GM12878 (cell line): Measurements from ENCODE around the gene CWC25. TPM values are rescaled to one million over a fixed set of nuclear protein-coding genes. Genes with fewer than 3 reads are reported as not detected.
A peak's percentile ranks its signal among the peaks of the same experiment; 100 is the strongest.

Experiments
- ASH2L ChIP-seq: fragments of 300-600, 200-600 bp; sonication (generic); IDR thresholded peaks from 2 replicates; pipeline ENCODE4 v1.6.1; 2017; ENCODE audit warnings: low read depth, mild to moderate bottlenecking, borderline replicate concordance
- BMI1 ChIP-seq: fragments of 450-650 bp; IDR thresholded peaks from 2 replicates; pipeline ENCODE4 v1.6.1; 2016; ENCODE audit warnings: mild to moderate bottlenecking, moderate library complexity, borderline replicate concordance
- CBFB ChIP-seq: IDR thresholded peaks from 2 replicates; pipeline ENCODE4 v1.6.1; 2016; ENCODE audit warnings: antibody characterized with exemption, low read depth
- CBX3 ChIP-seq: fragments of 200-600 bp; sonication (generic); IDR thresholded peaks from 2 replicates; pipeline ENCODE4 v1.6.1; 2016; ENCODE audit warnings: low read depth, borderline replicate concordance
- PAX8 ChIP-seq: fragments of 450-650 bp; IDR thresholded peaks from 2 replicates; pipeline ENCODE4 v1.6.1; 2017; ENCODE audit warnings: mild to moderate bottlenecking, moderate library complexity
- PML ChIP-seq: IDR thresholded peaks from 2 replicates; pipeline ENCODE4 v1.6.1; 2012; ENCODE audit warnings: low read length, inconsistent platforms
- RCOR1 ChIP-seq: conservative IDR thresholded peaks from 2 replicates; pipeline ENCODE4 v1.6.1; 2012; ENCODE audit warnings: low read depth, low read length, improper control_type of control experiment
- RFX5 ChIP-seq: IDR thresholded peaks from 2 replicates; pipeline ENCODE4 v1.6.1; 2011; ENCODE audit warnings: low read depth, low read length, improper control_type of control experiment
- SIX5 ChIP-seq: IDR thresholded peaks from 2 replicates; pipeline ENCODE4 v1.6.1; 2011; ENCODE audit warnings: mild to moderate bottlenecking, low read depth, low read length, moderate library complexity; ENCODE audit not compliant: severe bottlenecking
- ZNF384 ChIP-seq: IDR thresholded peaks from 2 replicates; pipeline ENCODE4 v1.6.1; 2012; ENCODE audit warnings: low read depth, mild to moderate bottlenecking, low read length, improper control_type of control experiment, borderline replicate concordance
- polyA plus RNA-seq, 11 experiments: library from polyadenylated mRNA; depleted of rRNA in 4 of 11; unstranded in 6 of 11; stranded (reverse) in 5 of 11; fragments of >200 nt; fragmentation: Nextera tagmentation in 4 of 11; fragmentation: Illumina TruSeq in 1 of 11; extraction: Ambion mirVana in 4 of 11; extraction: Trizol in 1 of 11; gene quantifications; 1 replicate in 1 of 11; 2 replicates in 10 of 11; pipeline versions ENCODE4 v1.2.1 to v1.2.3, GENCODE V29; 2011 to 2016; ENCODE audit warnings: inconsistent platforms in 2 of 11, missing spikeins in 2 of 11, low read depth in 1 of 11
- total RNA-seq, 4 experiments: library from RNA; depleted of rRNA in 3 of 4; stranded (reverse); fragments of >200 nt in 3 of 4; fragmentation: Illumina TruSeq in 1 of 4; extraction: Trizol in 1 of 4; gene quantifications; 2 replicates each; pipeline versions ENCODE4 v1.2.1 to v1.2.3, GENCODE V29; 2013 to 2021
- TF ChIP-seq, protein P1 (sequence below): IDR thresholded peaks from 2 replicates; pipeline ENCODE4 v1.6.1; 2011; ENCODE audit warnings: mild to moderate bottlenecking, low read depth, low read length, moderate library complexity; ENCODE audit not compliant: insufficient replicate concordance
- TF ChIP-seq, protein P2 (sequence below): fragments of 450-650 bp; IDR thresholded peaks from 2 replicates; pipeline ENCODE4 v1.6.1; 2017; ENCODE audit warnings: antibody characterized with exemption, mild to moderate bottlenecking, moderate library complexity
- TF ChIP-seq, protein P3 (sequence below), 3 experiments: IDR thresholded peaks in 2 of 3; conservative IDR thresholded peaks in 1 of 3; 2 replicates each; pipeline ENCODE4 v1.5.1; 2011; ENCODE audit warnings: low read depth in 3 of 3, low read length in 3 of 3, mild to moderate bottlenecking in 3 of 3, control low read depth in 2 of 3, moderate library complexity in 2 of 3, inconsistent platforms in 1 of 3, mixed read lengths in 1 of 3; ENCODE audit not compliant: control insufficient read depth in 2 of 3, insufficient read depth in 1 of 3; ENCODE audit errors: extremely low read depth in 1 of 3
- TF ChIP-seq, protein P4 (sequence below): fragments of 450-650 bp; formaldehyde crosslinking; IDR thresholded peaks from 2 replicates; pipeline ENCODE4 v1.4.0; 2022; ENCODE audit warnings: mild to moderate bottlenecking, moderate library complexity
- TF ChIP-seq, protein P5 (sequence below): IDR thresholded peaks from 2 replicates; pipeline ENCODE4 v1.6.1; 2012; ENCODE audit warnings: low read depth, low read length, improper control_type of control experiment

CWC25 gene
- total and polyA plus RNA-seq, 10 of the 15 experiments (the other 5 are each of a cell fraction or from before 2014, with no cell fraction given), result 14.7 to 29.7 (median 22.9) TPM

DNA sequence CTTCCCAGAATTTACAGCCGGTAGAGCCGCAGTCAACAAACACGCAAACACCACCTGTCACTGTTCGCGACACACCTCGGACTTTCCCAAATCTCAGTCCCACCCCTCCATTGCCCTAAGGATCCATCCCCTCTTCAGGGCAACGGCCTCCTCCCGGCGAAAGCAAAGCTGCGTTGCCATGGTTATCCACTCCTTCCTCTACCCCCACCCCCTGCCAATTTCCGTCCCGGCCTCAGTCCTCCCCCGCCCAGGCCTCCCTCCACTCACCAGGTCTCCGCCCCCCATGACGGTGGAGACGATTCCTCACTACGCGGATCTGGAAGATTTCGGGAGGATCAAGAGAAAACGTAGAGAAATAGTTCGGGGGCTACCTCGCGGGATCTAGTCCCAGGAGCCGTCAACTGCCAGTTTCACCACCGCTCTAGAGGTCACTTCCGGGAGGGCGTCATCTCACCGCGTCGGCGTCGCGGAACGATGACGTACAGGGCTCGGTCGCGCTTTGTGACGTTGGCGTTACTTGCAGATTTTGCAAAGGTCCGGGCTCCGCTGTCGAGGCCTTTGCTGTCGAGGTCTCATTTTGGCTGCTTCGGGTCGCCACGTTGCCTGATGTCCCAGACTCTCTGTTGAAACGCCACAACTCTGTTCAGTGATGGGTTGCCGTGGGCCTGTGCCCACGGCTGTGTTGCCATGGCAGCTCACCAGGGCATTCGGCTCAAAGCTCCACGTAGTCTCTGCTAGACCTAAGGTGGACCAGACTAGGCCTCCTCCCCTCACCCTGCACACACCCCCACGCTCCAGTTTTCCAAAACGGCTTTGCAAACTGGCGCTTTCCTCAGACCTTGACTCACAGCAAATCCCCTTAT lies at the start of gene CWC25 (continued):
- TF ChIP-seq CBX3 (no peak), PAX8 (no peak), CBFB (peak; percentile 75; the same call in 1 of the 2 replicates), PML (peak; percentile 87; the same call in 1 of the 2 replicates), ASH2L (peak; percentile 60; the same call in 1 of the 2 replicates), BMI1 (peak; percentile 94), RCOR1 (no peak; the same call in none of the 2 replicates), RFX5 (peak; percentile 59), ZNF384 (no peak), SIX5 (peak; percentile 81)
- TF ChIP-seq, protein P1, sequence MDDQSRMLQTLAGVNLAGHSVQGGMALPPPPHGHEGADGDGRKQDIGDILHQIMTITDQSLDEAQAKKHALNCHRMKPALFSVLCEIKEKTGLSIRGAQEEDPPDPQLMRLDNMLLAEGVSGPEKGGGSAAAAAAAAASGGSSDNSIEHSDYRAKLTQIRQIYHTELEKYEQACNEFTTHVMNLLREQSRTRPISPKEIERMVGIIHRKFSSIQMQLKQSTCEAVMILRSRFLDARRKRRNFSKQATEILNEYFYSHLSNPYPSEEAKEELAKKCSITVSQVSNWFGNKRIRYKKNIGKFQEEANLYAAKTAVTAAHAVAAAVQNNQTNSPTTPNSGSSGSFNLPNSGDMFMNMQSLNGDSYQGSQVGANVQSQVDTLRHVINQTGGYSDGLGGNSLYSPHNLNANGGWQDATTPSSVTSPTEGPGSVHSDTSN, result no peak
- TF ChIP-seq, protein P2, sequence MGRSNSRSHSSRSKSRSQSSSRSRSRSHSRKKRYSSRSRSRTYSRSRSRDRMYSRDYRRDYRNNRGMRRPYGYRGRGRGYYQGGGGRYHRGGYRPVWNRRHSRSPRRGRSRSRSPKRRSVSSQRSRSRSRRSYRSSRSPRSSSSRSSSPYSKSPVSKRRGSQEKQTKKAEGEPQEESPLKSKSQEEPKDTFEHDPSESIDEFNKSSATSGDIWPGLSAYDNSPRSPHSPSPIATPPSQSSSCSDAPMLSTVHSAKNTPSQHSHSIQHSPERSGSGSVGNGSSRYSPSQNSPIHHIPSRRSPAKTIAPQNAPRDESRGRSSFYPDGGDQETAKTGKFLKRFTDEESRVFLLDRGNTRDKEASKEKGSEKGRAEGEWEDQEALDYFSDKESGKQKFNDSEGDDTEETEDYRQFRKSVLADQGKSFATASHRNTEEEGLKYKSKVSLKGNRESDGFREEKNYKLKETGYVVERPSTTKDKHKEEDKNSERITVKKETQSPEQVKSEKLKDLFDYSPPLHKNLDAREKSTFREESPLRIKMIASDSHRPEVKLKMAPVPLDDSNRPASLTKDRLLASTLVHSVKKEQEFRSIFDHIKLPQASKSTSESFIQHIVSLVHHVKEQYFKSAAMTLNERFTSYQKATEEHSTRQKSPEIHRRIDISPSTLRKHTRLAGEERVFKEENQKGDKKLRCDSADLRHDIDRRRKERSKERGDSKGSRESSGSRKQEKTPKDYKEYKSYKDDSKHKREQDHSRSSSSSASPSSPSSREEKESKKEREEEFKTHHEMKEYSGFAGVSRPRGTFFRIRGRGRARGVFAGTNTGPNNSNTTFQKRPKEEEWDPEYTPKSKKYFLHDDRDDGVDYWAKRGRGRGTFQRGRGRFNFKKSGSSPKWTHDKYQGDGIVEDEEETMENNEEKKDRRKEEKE, result no peak
- TF ChIP-seq, protein P3, sequence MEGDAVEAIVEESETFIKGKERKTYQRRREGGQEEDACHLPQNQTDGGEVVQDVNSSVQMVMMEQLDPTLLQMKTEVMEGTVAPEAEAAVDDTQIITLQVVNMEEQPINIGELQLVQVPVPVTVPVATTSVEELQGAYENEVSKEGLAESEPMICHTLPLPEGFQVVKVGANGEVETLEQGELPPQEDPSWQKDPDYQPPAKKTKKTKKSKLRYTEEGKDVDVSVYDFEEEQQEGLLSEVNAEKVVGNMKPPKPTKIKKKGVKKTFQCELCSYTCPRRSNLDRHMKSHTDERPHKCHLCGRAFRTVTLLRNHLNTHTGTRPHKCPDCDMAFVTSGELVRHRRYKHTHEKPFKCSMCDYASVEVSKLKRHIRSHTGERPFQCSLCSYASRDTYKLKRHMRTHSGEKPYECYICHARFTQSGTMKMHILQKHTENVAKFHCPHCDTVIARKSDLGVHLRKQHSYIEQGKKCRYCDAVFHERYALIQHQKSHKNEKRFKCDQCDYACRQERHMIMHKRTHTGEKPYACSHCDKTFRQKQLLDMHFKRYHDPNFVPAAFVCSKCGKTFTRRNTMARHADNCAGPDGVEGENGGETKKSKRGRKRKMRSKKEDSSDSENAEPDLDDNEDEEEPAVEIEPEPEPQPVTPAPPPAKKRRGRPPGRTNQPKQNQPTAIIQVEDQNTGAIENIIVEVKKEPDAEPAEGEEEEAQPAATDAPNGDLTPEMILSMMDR (IDR thresholded peaks at IDR 0.05 in 2 of 3, conservative IDR thresholded peaks at IDR 0.05 in 1 of 3; ENCODE audit: control insufficient read depth in 2 of 3, extremely low read depth in 1 of 3, insufficient read depth in 1 of 3, low read depth in 3 of 3, low read length in 3 of 3), result no peak
- TF ChIP-seq, protein P4, sequence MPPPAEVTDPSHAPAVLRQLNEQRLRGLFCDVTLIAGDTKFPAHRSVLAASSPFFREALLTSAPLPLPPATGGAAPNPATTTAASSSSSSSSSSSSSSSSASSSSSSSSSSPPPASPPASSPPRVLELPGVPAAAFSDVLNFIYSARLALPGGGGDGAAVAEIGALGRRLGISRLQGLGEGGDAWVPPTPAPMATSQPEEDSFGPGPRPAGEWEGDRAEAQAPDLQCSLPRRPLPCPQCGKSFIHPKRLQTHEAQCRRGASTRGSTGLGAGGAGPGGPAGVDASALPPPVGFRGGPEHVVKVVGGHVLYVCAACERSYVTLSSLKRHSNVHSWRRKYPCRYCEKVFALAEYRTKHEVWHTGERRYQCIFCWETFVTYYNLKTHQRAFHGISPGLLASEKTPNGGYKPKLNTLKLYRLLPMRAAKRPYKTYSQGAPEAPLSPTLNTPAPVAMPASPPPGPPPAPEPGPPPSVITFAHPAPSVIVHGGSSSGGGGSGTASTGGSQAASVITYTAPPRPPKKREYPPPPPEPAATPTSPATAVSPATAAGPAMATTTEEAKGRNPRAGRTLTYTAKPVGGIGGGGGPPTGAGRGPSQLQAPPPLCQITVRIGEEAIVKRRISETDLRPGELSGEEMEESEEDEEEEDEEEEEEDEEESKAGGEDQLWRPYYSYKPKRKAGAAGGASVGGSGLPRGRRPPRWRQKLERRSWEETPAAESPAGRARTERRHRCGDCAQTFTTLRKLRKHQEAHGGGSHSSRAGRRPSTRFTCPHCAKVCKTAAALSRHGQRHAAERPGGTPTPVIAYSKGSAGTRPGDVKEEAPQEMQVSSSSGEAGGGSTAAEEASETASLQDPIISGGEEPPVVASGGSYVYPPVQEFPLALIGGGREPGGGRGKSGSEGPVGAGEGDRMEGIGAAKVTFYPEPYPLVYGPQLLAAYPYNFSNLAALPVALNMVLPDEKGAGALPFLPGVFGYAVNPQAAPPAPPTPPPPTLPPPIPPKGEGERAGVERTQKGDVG (CRISPR knock-in tag), result no peak
- TF ChIP-seq, protein P5, sequence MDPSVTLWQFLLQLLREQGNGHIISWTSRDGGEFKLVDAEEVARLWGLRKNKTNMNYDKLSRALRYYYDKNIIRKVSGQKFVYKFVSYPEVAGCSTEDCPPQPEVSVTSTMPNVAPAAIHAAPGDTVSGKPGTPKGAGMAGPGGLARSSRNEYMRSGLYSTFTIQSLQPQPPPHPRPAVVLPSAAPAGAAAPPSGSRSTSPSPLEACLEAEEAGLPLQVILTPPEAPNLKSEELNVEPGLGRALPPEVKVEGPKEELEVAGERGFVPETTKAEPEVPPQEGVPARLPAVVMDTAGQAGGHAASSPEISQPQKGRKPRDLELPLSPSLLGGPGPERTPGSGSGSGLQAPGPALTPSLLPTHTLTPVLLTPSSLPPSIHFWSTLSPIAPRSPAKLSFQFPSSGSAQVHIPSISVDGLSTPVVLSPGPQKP, result peak; percentile 99
